Osteoblast (primary cell): ENCODE results near the gene NKX6-1. TPM values are rescaled to one million over a fixed set of nuclear protein-coding genes. Genes with fewer than 3 reads are reported as not detected.
A peak's percentile ranks its signal among the peaks of the same experiment; 100 is the strongest.

Experiments used
- DNase-seq: peaks from one replicate; pipeline ENCODE4 v3.0.0; 2011; ENCODE audit warnings: low spot score, mixed read lengths; ENCODE audit not compliant: insufficient read length; ENCODE audit errors: missing footprints
- H2AFZ ChIP-seq: 2 replicates; pipeline ENCODE4 v1.6.0; 2011; ENCODE audit warnings: mild to moderate bottlenecking, low read length
- H3K27ac ChIP-seq: 2 replicates; pipeline ENCODE4 v1.5.1; 2011; ENCODE audit warnings: mild to moderate bottlenecking, low read depth, low read length, moderate library complexity
- H3K27me3 ChIP-seq: 2 replicates; pipeline ENCODE4 v1.6.0; 2012; ENCODE audit warnings: mild to moderate bottlenecking, control low read depth, inconsistent platforms, low read length, moderate library complexity; ENCODE audit not compliant: insufficient read depth
- H3K36me3 ChIP-seq: 2 replicates; pipeline ENCODE4 v1.5.1; 2011; ENCODE audit warnings: mild to moderate bottlenecking, low read length, control low read depth, moderate library complexity; ENCODE audit not compliant: insufficient read depth
- H3K4me1 ChIP-seq: 2 replicates; pipeline ENCODE4 v1.5.1; 2011; ENCODE audit warnings: mild to moderate bottlenecking, low read length, control low read depth, moderate library complexity; ENCODE audit not compliant: insufficient read depth
- H3K4me2 ChIP-seq: 2 replicates; pipeline ENCODE4 v1.6.0; 2011; ENCODE audit warnings: mild to moderate bottlenecking, low read length; ENCODE audit not compliant: insufficient read depth
- H3K4me3 ChIP-seq: fragments of 200-600 bp; sonication (generic); 3 replicates; pipeline ENCODE4 v1.5.1; 2012; ENCODE audit warnings: mild to moderate bottlenecking, low read length, inconsistent platforms; ENCODE audit not compliant: insufficient read depth
- H3K79me2 ChIP-seq: 2 replicates; pipeline ENCODE4 v1.6.0; 2012; ENCODE audit warnings: mild to moderate bottlenecking, low read length, control low read depth, inconsistent platforms; ENCODE audit not compliant: insufficient read depth
- H3K9me3 ChIP-seq: 2 replicates; pipeline ENCODE4 v1.5.1; 2011; ENCODE audit warnings: low read depth, low read length, control low read depth
- H4K20me1 ChIP-seq: 2 replicates; pipeline ENCODE4 v1.6.0; 2012; ENCODE audit warnings: mild to moderate bottlenecking, low read length, control low read depth; ENCODE audit not compliant: insufficient read depth
- total RNA-seq: library from RNA; depleted of rRNA; stranded (reverse); fragments of >200 nt; gene quantifications from 2 replicates; pipeline ENCODE4 v1.2.3, GENCODE V29; 2012
- TF ChIP-seq, protein P1 (sequence below): IDR thresholded peaks from 2 replicates; pipeline ENCODE4 v1.5.1; 2011; ENCODE audit warnings: mild to moderate bottlenecking, low read depth, low read length, moderate library complexity; ENCODE audit errors: extremely low read depth

Gene NKX6-1
- total RNA-seq, 1 donor, result not detected

DNA sequence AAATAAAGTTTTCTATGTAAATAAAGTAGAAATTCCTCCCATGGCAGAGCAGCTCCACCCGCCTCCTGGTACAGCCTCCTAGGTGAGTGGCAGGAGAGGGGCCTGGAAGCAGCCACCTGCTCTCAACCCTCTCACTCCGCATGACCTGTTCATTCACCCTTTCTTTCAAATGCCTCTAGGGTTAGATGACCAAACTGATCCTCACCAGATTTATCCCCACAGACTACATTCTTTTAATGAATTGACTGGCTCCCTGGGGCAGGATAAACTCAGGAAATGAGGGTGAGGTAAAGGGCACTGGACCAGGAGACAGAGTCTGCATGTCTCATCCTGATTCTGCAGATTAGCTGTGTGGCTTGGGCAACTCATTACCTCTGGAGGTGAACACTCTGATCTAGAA is 32.6 kb upstream of the NKX6-1 start:
- H3K4me3 ChIP-seq, result no peak overlapping the region
- no peak for DNase-seq
- TF ChIP-seq, protein P1, sequence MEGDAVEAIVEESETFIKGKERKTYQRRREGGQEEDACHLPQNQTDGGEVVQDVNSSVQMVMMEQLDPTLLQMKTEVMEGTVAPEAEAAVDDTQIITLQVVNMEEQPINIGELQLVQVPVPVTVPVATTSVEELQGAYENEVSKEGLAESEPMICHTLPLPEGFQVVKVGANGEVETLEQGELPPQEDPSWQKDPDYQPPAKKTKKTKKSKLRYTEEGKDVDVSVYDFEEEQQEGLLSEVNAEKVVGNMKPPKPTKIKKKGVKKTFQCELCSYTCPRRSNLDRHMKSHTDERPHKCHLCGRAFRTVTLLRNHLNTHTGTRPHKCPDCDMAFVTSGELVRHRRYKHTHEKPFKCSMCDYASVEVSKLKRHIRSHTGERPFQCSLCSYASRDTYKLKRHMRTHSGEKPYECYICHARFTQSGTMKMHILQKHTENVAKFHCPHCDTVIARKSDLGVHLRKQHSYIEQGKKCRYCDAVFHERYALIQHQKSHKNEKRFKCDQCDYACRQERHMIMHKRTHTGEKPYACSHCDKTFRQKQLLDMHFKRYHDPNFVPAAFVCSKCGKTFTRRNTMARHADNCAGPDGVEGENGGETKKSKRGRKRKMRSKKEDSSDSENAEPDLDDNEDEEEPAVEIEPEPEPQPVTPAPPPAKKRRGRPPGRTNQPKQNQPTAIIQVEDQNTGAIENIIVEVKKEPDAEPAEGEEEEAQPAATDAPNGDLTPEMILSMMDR, result no peak
- H2AFZ ChIP-seq, result no peak overlapping the region
- H3K27me3 ChIP-seq, result peaks cover 1% of the 10 kb centered on the region
- no peaks in the 10 kb centered on the region for H3K9me3 ChIP-seq
- H3K4me1 ChIP-seq, result no peaks in the 10 kb centered on the region
- no peaks in the 10 kb centered on the region for H4K20me1 ChIP-seq
- no peak overlapping the region for H3K27ac ChIP-seq
- no peak overlapping the region for H3K4me2 ChIP-seq
- no peaks in the 10 kb centered on the region for H3K79me2 ChIP-seq
- H3K36me3 ChIP-seq, result no peaks in the 10 kb centered on the region

DNA sequence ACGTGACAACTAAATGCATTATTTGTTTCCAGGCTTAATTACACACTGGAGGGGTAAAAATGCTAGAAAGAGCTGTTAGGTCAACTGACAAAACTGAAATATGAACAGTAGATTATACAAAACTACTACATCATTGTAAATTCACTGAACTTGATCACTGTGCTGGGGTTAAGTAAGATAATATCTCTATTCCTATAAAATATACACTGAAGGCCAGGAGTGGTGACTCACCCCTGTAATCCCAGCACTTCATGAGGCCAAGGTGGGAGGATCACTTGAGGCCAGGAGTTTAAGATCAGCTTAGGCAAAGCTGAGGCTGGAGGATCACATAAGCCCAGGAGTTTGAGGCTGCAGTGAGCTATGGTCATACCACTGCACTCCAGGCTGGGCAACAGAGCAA is 31.8 kb upstream of the NKX6-1 start:
- H3K79me2 ChIP-seq, result no peaks in the 10 kb centered on the region
- peaks cover 7% of the 10 kb centered on the region for H3K27me3 ChIP-seq
- no peak overlapping the region for H3K4me2 ChIP-seq
- TF ChIP-seq, protein P1, result no peak
- no peaks in the 10 kb centered on the region for H3K9me3 ChIP-seq
- H4K20me1 ChIP-seq, result no peaks in the 10 kb centered on the region
- H3K36me3 ChIP-seq, result no peaks in the 10 kb centered on the region
- H3K27ac ChIP-seq, result no peak overlapping the region
- H2AFZ ChIP-seq, result no peak overlapping the region
- peak; percentile 17 for DNase-seq
- H3K4me1 ChIP-seq, result no peaks in the 10 kb centered on the region
- no peak overlapping the region for H3K4me3 ChIP-seq

DNA sequence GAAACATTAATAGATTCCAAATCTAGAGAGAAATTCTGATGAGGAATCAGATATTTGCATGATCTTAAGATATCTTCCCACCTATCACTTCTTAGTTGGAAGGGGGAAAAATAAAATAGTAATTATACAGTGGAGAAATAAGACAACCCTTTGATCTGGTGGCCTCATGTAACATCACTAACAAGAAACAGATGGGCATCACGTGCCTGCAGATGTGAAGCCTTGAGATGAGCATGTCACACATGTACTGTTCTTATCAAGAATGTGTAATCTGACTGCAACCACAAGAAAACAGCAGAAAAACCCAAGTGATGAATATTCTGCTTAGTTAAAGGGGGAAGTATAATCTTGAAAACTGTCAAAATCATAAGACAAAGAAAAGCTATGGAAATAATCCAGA is 31.4 kb upstream of the NKX6-1 start:
- H3K27me3 ChIP-seq, result peaks cover 7% of the 10 kb centered on the region
- no peak overlapping the region for H2AFZ ChIP-seq
- no peak overlapping the region for H3K4me2 ChIP-seq
- H4K20me1 ChIP-seq, result no peaks in the 10 kb centered on the region
- H3K4me1 ChIP-seq, result no peaks in the 10 kb centered on the region
- H3K79me2 ChIP-seq, result no peaks in the 10 kb centered on the region
- TF ChIP-seq, protein P1, result no peak
- H3K36me3 ChIP-seq, result no peaks in the 10 kb centered on the region
- no peak overlapping the region for H3K27ac ChIP-seq
- no peak for DNase-seq
- H3K9me3 ChIP-seq, result no peaks in the 10 kb centered on the region
- no peak overlapping the region for H3K4me3 ChIP-seq

DNA sequence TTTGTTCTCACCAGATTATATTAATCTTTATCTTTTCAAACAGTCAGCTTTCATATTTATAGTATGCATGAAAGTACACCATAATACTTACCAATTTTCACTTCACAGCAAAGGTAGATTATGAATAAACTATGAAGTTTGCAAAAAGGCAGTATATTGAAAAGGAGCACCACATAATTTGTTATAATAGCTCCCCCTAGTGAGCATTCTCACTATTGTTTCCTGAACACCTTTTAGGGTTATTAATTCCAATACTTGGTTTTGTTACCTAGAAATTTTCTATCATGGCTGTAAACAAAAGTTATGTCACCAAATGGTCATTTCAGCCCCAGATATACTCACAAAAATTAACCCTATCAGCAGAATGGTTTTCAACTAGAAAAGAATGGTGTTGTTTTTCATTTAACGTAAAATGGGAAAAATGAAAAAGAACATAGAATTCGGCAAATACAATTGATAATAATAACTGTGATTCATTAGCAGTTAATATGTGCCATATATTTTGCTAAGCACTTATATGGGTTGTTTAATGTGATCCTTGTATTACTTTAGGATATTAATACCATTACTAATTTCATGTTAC is 30.2 kb upstream of the NKX6-1 start:
- Histone ChIP-seq H3K27me3 (peaks cover 7% of the 10 kb centered on the region), H3K4me3 (no peak overlapping the region), H3K9me3 (no peaks in the 10 kb centered on the region), H3K79me2 (no peaks in the 10 kb centered on the region), H3K4me1 (no peaks in the 10 kb centered on the region), H4K20me1 (no peaks in the 10 kb centered on the region), H3K4me2 (no peak overlapping the region), H3K27ac (no peak overlapping the region), H2AFZ (no peak overlapping the region), H3K36me3 (no peaks in the 10 kb centered on the region)
- no peak for DNase-seq
- TF ChIP-seq, protein P1, result peak; percentile 68
